OCI-LY7 (cell line): ENCODE data around the gene MARK4.

Source experiments
- CTCF ChIP-seq: fragments of 200-600 bp; sonication (generic); conservative IDR thresholded peaks from 2 replicates; pipeline ENCODE4 v1.5.1; 2014; ENCODE audit warnings: mild to moderate bottlenecking, antibody characterized with exemption, low read length, moderate library complexity, mixed read lengths
- EZH2phosphoT487 ChIP-seq: fragments of 200-600 bp; sonication (generic); IDR thresholded peaks from 2 replicates; pipeline ENCODE4 v1.6.1; 2018; ENCODE audit warnings: low read depth, borderline replicate concordance, mild to moderate bottlenecking, mixed run types, antibody characterized with exemption, low read length, moderate library complexity, mixed read lengths

GRCh38 chr19:45222724-45223123 is 28.3 kb upstream of the MARK4 start:
- TF ChIP-seq CTCF (no peak), EZH2phosphoT487 (no peak)
